HG02623 (cell line): ENCODE results near the gene PDILT.
"Not testable (repeated sequence)": the region's sequence is repeated elsewhere in the genome, so short reads cannot be mapped to it uniquely, and the experiment has no call there.

ENCODE experiments used
- ATAC-seq: cut with Tn5 transposase; IDR thresholded peaks from one replicate; pipeline ENCODE4 v1.9.1; 2021; ENCODE audit warnings: moderate library complexity; ENCODE audit not compliant: unreplicated experiment

The PDILT gene, protein sequence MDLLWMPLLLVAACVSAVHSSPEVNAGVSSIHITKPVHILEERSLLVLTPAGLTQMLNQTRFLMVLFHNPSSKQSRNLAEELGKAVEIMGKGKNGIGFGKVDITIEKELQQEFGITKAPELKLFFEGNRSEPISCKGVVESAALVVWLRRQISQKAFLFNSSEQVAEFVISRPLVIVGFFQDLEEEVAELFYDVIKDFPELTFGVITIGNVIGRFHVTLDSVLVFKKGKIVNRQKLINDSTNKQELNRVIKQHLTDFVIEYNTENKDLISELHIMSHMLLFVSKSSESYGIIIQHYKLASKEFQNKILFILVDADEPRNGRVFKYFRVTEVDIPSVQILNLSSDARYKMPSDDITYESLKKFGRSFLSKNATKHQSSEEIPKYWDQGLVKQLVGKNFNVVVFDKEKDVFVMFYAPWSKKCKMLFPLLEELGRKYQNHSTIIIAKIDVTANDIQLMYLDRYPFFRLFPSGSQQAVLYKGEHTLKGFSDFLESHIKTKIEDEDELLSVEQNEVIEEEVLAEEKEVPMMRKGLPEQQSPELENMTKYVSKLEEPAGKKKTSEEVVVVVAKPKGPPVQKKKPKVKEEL

DNA sequence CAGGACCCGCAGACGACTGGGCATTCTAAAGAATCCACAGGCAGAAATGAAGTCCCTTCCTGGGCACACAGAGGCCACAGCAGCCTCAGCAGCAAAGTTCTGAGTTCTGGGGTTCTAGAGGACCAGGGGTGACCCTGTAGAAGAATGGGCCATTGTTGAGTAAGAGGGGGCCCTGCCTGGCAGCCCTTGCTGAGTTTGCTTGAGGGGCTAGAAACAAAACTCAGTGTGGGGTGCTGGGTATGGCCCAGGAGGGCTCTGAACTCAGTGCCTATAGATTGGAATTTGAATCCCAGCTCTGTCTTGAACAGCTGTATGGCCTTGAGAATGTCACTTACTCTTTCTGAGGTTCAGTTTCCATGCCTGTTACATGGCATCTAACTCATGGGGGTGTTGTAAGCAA is at the start of gene PDILT:
Gene PDILT, minus strand, starts transcription at position 101 of the 400 bp plus-strand sequence. CDS start 5,437 bp downstream, outside the sequence.
- ATAC-seq, result no peak

DNA sequence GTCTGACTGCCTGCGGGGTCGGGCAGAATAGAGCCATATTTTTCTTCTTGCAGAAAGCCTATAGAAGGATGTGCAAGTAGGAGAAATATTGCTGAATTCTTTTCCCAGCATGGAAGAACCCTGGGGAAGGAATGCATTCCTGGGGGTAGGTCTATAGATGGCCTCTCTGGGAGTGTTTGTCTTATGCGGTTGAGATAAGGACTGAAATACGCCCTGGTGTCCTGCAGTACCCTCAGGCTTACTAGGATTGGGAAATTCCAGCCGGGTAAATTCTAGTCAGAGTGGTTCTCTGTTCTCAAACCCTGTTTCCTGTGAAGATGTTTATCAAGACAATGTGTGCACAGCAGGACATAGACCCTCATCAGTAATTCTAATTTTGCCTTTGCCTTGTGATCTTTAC is 49.1 kb upstream of the PDILT start:
- ATAC-seq, result not testable (repeated sequence)

DNA sequence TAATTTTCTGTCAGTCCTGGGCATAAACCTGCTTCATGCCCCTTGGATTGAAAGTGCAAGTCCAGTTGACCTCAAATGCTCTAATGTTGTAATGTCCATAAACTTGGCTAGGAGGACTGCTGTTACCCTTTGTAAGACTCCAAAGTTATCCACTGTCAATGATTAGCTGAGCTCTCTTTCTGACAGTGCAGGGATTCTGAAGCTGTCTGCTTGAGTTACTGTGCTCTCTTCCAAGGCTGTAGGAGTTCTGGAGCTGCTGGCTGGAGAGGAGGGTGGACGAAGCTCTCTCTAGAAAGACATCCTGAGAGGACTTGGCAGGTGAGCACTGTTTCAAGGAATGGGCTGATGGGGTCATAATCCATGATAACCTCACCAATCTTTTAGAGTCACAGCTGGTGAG is 46.8 kb upstream of the PDILT start, which contains the start of gene ACSM2A:
Gene ACSM2A, plus strand, starts transcription at position 158 of the 400 bp plus-strand sequence. CDS start 8,594 bp downstream, outside the sequence.
- not testable (repeated sequence) for ATAC-seq

DNA sequence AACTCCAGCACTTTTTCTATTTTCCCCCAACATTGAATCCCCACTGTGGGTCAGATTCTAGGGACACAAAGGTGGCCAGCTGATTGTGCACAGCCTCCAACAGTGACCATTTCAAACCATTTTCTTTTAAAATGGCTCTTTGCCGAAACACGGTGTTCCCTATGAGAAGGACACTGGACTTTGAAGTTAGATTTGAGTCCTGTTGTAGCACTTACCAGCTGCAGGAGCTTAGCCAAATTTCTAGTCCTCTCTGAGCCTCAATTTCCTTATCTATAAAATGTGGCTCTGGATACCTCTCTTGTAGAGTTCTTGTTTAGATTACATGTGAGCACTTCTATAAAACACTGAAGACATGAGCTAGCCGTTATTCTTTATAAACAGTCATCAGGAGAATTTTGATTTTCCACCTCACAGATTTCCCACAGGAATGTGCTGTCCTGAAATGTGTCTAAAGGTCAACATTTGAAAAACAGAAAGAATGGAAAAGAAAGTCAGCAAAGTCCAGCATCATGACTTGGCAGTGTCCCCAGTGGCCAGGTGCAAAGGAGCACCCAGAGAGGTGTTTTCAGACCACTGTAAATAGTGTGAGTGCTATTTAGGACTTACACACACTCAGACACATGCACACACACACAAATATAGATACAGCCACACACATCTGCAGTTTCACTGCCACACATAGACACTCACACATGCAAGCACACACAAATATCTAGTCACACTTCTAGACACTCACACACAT is 42.3 kb upstream of the PDILT start:
- ATAC-seq, result not testable (repeated sequence)

DNA sequence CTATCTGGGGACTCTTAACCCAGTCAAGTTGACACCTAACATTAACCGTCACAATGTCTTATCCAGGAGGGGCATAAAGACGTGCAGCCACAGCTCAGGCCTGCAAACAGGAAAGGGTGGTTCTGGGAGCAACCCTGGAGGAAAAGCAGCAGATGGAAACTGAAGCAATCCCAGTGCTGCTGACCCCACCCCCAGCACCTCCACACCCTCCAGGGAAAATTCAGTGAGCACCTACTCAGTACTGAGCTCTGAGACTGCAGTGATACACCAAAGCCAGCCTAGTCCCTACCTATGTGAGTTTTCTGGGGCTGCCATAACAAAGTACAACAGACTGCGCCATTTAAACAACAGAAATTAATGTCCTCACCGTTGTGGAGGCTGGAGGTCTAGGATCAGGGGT is 37.3 kb upstream of the PDILT start:
- not testable (repeated sequence) for ATAC-seq

DNA sequence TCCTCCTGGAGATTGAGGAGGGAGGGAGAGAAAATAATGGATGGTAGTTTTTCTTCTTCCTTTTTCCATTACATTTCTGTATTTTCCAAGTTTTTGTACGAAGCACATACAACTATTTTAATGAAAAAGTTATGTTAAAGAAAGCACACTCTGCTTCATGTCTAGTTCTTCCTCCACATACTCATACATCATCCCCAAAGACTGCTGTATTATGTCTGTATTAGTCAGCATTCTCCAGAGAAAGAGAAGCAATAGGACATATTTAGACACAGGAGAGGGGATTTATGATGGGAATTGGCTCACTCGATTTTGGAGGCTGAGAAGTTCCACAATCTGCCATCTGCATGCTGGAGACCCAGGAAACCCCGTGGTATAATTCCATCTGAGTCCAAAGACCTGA is 36.7 kb upstream of the PDILT start:
- no peak for ATAC-seq

DNA sequence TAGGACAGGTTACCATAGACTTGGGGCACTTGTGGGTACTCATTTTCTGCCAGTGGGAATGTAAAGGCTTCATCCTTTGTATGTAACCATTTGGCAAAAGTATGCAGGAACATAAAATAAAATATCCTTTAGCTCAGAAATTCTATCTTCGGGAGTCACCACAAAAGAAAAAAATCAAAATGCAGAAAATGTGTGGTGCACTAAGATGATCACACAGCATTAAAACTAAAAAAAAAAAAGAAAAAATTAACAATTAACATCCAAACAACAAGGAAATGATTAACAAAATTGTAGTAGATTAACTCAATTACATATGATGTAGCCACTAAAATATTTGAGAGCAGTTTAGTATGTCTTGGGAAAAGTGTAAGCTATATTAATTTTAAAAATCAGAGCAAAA is 36.2 kb upstream of the PDILT start:
- not testable (repeated sequence) for ATAC-seq

DNA sequence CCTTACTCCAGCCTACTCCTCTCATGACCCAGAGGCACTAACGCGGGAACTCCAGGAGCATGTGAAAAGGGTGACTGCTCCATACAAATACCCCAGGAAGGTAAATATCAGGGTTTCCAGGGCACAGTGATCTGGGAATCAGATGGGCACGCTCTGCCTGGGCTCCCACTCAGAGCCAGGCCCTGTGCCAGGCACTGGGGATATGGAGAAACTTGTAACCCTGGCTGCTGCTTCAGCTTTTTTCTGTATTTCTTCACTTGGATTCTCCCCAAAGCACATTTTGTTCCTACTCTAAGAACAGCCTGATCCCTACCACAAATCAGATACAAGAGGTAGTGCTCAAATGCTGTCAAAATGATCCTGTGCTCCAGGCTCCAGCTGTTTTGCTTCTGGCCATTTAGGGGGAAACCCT is 35.3 kb upstream of the PDILT start:
- not testable (repeated sequence) for ATAC-seq

DNA sequence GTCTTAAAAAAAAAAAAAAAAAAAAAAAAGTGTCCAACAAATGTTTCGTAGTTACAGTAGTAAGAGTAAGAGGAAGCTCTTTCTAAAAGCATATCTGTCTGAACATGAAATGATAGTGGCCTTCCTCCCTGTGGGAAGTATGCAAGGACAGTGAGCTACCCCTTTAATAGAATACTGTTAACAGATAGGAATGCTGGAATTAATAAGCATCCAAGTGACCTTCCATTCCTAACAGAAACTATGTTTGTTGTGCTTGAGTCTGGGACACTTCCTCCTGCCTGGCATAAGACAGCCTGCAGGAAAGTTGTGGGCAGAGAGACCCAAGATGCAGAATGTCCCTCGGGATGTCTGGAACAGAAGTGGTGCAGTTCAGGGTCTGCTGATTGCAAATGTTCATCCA is 34.4 kb upstream of the PDILT start:
- not testable (repeated sequence) for ATAC-seq

DNA sequence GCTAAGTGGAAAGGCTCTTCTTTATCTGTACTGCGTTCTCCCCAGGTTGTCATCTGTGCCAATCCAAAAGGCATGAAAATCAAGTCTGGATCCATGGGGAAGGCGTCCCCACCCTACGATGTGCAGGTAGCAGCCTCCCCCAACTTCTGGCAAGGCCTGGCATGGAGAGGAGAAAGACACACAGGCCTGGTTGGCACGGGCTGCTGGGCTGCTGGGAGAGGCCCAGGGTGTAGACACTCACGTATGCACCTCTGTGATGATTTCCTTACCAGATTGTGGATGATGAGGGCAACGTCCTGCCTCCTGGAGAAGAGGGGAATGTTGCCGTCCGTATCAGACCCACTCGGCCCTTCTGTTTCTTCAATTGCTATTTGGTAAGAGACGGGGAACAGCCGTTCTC is 26.4 kb upstream of the PDILT start:
- no peak for ATAC-seq

DNA sequence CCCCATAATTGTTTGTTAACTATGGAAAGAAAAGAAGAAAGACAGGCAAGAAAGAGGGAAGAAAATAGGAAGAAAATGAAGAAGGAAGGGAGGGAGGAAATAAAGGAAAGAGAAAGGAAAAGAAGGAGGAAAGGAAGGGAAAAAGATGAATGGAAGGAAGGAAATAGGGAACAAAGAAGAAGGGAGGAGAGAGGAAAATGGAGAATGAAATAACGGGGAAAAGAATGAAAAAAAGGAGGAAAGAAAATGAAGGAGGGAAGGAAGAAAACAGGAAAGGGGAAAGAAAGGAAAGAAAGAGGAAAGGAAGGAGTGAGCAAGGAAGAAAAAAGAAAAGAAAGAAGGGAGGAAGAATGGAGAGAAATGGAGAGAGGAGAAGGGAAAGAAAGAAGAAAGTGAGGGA is 25.9 kb upstream of the PDILT start:
- ATAC-seq, result not testable (repeated sequence)

DNA sequence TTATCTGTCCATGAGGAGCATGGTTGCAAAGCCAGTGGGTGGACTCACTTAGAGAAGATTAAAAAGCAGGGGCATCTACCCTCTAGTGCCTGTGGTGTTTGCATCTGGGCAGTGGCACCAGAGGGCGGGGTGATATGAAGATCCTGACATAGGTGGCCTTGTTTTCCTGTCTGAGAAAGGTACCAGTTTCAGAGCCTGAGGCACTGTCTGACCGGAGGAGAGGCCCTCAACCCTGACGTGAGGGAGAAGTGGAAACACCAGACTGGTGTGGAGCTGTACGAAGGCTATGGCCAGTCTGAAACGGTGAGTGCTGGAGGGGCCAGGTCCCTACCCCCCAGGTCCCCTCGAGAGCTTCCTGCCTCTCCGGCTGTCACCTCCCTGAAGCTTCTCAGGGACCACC is 25.0 kb upstream of the PDILT start:
- not testable (repeated sequence) for ATAC-seq

DNA sequence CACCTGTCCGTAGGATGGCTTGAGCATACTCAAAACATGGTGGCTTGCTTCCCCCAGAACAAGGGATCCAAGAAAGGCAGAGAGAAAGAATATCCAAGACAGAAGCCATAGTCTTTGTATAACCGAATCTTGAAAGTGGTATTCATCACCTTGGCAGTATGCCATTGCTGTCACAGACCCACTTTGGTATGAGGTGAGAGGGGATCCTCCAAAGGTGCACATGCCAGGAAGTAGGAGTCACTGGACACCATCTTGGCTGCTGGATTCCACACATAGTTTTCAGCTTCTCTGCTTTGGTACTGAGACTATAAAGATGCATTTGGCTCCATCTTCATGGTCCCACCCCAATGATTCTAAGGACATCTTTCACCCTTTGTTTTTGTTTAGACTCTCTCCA is 22.9 kb upstream of the PDILT start:
- ATAC-seq, result not testable (repeated sequence)

DNA sequence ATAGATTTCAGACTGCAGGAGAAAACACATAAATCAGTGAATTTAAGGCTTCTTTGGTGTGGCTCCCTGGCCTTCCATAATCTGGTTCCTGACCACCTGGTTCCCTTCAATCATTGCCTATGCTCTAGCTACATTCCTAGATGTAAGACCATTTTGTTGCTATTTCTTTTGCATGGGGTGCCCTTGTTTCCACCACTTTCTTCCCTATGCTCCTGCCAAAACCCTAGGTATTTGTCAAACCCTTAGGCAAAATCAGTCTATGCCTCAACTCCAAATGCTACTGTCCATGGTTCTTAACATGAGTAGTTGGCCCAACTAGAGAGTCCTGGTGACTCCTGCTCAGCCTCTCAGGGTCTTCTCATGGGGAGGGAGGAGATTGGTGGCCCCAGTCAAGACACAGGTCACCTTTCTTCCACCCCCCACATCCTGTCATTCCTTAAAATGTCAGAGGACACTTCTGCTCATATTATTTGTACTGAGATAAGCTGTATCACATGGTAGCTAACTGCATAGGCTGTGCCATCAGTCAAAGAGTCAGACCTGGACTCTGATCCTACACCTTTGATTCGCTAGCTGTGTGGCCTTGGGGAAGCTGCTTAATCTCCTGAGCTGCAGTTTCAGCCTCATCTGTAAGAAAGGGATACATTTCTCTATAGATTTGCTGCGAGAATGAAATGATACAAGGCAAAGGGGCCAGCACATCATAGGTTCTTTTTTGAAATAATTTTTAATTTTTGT is 19.8 kb upstream of the PDILT start:
- no peak for ATAC-seq

DNA sequence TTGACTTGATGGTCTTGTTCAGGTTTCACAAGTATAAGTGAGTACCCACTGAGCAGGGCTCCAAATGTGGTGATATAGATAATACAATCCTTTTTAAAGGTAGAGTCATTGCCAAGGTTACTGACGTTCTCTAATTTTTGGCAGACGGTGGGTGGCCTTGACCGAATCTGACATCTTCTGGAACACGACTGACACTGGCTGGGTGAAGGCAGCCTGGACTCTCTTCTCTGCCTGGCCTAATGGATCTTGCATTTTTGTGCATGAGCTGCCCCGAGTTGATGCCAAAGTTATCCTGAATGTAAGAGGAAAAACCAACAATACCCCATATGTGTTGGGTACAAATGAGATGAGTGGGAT is 19.2 kb upstream of the PDILT start:
- not testable (repeated sequence) for ATAC-seq

DNA sequence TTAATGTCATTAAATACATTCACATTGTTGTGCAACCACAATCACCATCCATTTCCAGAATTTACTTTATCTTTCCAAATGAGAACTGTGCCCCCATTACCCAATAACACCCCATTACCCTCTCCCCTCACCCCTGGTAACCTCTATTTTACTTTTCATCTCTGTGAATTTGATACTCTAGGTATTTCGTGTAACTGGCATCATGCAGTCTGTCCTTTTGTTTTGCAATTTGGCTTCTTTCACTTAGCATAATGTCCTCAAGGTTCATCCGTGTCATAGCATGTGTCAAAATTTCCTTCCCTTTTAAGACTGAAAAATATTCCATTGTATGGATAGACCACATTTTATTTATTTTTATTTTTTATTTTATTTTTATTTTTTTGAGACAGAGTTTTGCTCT is 17.2 kb upstream of the PDILT start:
- not testable (repeated sequence) for ATAC-seq

DNA sequence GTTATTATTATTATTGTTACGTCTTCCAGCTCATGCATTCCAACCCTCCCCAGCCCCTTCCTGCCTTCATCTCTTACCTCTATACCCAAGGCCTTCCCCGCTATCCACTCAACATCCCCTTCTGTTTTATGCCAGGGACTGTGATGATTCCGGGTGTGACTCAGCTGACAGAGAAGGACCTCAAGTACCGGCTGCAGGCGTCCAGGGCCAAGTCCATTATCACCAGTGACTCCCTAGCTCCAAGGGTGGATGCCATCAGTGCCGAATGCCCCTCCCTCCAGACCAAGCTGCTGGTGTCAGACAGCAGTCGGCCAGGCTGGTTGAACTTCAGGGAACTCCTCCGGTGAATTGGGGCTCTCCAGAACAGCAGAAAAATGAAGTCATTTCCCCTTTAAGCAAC is 14.6 kb upstream of the PDILT start:
- ATAC-seq, result not testable (repeated sequence)

DNA sequence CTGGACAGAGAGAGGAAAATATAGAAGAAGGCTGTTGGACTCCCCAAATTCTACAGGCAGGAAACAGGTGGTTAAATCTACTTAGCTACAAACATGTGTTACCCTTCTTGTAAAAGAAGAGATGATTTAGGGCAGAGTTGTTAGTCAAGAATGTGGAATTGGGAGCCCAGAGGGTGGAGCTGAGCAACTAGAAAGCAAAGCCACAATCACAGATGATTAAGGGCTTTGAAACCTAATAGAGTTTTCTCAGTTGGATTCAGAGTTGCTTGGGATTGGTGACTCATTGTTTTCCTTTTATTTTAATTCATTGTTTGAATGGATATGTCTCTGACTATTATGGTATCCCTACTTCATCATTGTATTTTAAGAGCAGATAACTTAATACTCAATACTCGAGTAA is 11.0 kb upstream of the PDILT start:
- no peak for ATAC-seq

DNA sequence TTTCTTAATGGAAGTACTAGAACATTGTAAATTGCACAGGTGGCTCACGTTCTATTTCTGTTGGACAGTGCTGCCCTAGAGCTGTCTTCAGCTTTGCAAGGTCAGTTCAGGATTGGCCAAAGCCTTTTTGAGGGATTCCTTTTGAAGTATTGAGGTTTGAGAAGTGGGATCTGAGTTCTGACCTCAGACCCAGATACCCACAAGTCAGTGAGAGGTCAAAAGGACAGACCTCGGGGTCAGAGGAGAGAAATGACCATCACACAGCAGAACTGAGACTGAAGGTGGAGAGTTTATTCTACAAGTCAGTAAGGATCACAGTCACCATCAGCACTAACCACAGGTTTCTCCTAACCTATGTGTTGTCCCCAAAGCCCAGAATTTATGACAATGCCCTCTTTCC is 6.5 kb upstream of the PDILT start:
- no peak for ATAC-seq

DNA sequence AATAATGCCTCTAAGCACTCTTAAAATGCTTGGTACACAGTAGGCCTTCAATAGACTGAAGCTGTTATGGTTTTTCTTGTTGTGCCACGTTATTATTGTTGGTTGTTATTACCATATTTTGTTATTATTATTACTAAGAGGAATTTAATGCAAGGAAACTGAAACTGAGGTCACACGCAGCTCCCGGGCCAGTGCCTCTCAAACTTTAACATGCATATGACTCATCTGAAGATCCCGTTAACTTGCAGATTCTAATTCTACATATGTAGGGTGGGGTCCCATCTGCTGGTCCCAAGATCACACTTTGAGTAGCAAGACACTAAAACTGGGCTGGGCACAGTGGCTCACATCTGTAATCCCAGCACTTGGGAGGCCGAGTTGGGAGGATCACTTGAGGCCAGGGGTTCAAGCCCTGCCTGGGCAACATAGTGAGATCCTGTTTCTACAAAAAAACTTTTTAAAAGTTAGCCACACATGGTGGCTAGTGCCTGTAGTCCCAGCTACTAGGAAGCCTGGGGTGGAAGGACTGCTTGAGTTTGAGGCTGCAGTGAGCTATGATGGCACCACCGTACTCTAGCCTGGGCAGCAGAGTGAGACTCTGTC is 5.7 kb upstream of the PDILT start:
- ATAC-seq, result no peak
